Breast epithelium (tissue), 4 donors: ENCODE data around the gene FAM78A. TPM values are rescaled to one million over a fixed set of nuclear protein-coding genes. Genes with fewer than 3 reads are reported as not detected.
"Not testable (repeated sequence)": the region's sequence is repeated elsewhere in the genome, so short reads cannot be mapped to it uniquely, and the experiment has no call there.

Experiments
- DNase-seq, 2 donors: peaks; one replicate each; pipeline ENCODE4 v3.0.0-alpha.2; 2019; ENCODE audit warnings: low spot score in 2 of 2
- H3K27ac ChIP-seq, 2 donors: fragments of 200-600 bp; sonication (generic) in 1 of 2; one replicate each; pipeline ENCODE4 v1.5.1; 2016 to 2019; ENCODE audit warnings: mild to moderate bottlenecking in 1 of 2
- H3K27me3 ChIP-seq, 2 donors: fragments of 200-600 bp; sonication (generic) in 1 of 2; one replicate each; pipeline versions ENCODE4 v1.5.1 to v1.6.0; 2017 to 2019; ENCODE audit warnings: control low read depth in 1 of 2, mild to moderate bottlenecking in 1 of 2
- H3K36me3 ChIP-seq: fragments of 200-600 bp; one replicate; pipeline ENCODE4 v1.5.1; 2019
- H3K4me1 ChIP-seq, 2 donors: fragments of 200-600 bp; sonication (generic); one replicate each; pipeline ENCODE4 v1.5.1; 2016 to 2019; ENCODE audit warnings: control low read depth in 1 of 2
- H3K4me3 ChIP-seq, 3 donors: fragments of 200-600 bp; sonication (generic); 1 replicate in 2 of 3; 2 replicates in 1 of 3; pipeline ENCODE4 v1.5.1; 2016 to 2019; ENCODE audit warnings: mild to moderate bottlenecking in 3 of 3, moderate library complexity in 2 of 3
- H3K9me3 ChIP-seq, 2 donors: fragments of 200-600 bp; sonication (generic) in 1 of 2; one replicate each; pipeline ENCODE4 v1.5.1; 2016 to 2019; ENCODE audit warnings: control low read depth in 1 of 2
- POLR2A ChIP-seq: fragments of 450-650 bp; IDR thresholded peaks from one replicate; pipeline ENCODE4 v1.6.1; 2016; ENCODE audit warnings: antibody characterized with exemption, mild to moderate bottlenecking, moderate library complexity
- POLR2AphosphoS5 ChIP-seq, 3 donors: sonication (generic); formaldehyde crosslinking; IDR thresholded peaks; one replicate each; pipeline ENCODE4 v1.6.1; 2017; ENCODE audit warnings: antibody characterized with exemption in 3 of 3
- intact Hi-C: fragments of 100-400 bp; cut with DNase I; formaldehyde crosslinking; loops from one replicate; pipeline ENCODE4 v1.15.1; 2023; ENCODE audit warnings: low total_unique reads
- total RNA-seq, 3 donors: library from RNA; depleted of rRNA; stranded (reverse); fragments of >200 nt; gene quantifications; one replicate each; pipeline ENCODE4 v1.1.0, GENCODE V29; 2016
- TF ChIP-seq, protein P1 (sequence below), 3 donors: fragments of 450-650 bp; IDR thresholded peaks; one replicate each; pipeline ENCODE4 v1.5.1; 2016 to 2017; ENCODE audit warnings: antibody characterized with exemption in 3 of 3, mild to moderate bottlenecking in 3 of 3, moderate library complexity in 3 of 3

Gene FAM78A
- total RNA-seq, 3 donors from 2014 or later = 1.6 to 3.7 (median 2.5) TPM

DNA sequence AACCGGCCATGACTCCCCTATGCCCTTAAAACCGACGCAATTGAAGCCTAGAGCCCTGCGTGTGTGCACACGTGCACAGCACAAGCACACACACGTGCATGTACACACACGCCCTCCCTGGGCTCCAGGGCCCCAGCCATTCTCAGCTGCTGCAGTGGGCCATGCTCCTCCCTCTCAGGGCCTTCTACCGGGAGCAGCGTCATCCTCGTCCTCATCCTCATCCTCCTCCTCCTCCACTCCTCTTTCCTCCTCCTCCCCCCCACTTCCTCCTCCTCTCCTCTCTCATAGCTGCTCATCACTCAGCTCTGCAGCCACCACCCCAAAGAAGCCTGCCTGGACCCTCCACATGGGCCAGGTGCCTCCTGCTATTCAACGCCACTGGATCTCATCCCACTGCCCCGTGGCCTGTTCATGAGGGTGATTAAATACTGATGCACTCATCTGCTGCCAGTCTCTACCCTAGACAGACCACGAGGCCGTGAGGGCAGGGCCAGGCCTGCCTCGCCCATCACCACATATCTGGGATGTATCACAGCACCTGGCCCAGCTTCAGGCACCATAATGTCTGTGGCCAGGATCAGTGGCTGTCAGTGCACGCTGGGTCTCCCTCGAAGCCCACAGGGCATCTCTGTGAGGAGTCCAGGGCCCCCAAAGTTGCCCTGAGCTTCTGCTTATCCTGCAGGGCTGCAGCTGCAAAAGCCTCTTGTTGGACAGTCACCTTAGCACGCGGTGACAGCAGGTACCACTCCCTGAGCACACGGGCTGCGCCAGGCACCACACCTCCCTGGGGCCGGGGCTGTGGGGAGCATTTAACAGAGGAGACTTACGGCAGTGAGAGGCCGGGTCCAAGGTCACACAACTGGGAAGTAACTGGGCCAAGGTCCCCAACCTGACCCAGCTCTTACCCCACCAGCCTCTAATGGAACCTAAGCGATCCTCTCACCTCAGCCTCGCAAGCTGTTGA, 9.8 kb downstream of the FAM78A start:
- DNase-seq = no peak
- TF ChIP-seq POLR2A = no peak
- no peak for TF ChIP-seq POLR2AphosphoS5 (IDR thresholded peaks at IDR 0.05)
- TF ChIP-seq, protein P1, sequence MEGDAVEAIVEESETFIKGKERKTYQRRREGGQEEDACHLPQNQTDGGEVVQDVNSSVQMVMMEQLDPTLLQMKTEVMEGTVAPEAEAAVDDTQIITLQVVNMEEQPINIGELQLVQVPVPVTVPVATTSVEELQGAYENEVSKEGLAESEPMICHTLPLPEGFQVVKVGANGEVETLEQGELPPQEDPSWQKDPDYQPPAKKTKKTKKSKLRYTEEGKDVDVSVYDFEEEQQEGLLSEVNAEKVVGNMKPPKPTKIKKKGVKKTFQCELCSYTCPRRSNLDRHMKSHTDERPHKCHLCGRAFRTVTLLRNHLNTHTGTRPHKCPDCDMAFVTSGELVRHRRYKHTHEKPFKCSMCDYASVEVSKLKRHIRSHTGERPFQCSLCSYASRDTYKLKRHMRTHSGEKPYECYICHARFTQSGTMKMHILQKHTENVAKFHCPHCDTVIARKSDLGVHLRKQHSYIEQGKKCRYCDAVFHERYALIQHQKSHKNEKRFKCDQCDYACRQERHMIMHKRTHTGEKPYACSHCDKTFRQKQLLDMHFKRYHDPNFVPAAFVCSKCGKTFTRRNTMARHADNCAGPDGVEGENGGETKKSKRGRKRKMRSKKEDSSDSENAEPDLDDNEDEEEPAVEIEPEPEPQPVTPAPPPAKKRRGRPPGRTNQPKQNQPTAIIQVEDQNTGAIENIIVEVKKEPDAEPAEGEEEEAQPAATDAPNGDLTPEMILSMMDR (IDR thresholded peaks at IDR 0.05) = no peak
- no peak overlapping the region for H3K4me3 ChIP-seq
- intact Hi-C loops = no loop called here
- peak overlapping the region in 1 of 2 donors; percentile 32 for H3K27ac ChIP-seq
- no peaks in the 10 kb centered on the region for H3K27me3 ChIP-seq
- no peaks in the 10 kb centered on the region for H3K9me3 ChIP-seq
- no peaks in the 10 kb centered on the region for H3K36me3 ChIP-seq
- H3K4me1 ChIP-seq = no peaks in the 10 kb centered on the region

DNA sequence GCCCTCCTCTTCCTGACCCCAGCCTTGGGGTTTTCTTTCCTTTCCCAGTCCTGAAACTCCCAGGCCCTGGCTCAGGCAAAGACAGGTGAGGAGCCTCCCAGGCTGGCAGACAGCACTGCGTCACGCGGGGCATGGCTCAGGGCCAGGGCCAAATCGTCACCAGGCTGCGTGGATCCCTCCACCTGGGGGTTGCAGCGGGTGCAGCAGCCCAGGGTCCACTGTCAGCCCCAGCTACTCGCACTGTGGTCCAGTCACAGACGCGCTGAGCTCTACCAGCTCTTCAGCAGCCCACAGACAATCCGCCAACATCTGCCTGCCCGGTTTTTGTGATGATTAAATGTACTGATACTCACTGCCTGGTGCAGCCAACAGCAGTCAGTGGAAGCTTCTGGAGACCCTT, 12.1 kb downstream of the FAM78A start:
- Histone ChIP-seq H3K4me3 (no peak overlapping the region), H3K4me1 (no peaks in the 10 kb centered on the region), H3K27me3 (no peaks in the 10 kb centered on the region), H3K27ac (no peak overlapping the region), H3K36me3 (no peaks in the 10 kb centered on the region), H3K9me3 (no peaks in the 10 kb centered on the region)
- intact Hi-C loops = no loop called here
- DNase-seq = no peak
- TF ChIP-seq POLR2AphosphoS5 (IDR thresholded peaks at IDR 0.05) (no peak), POLR2A (no peak)
- TF ChIP-seq, protein P1 (IDR thresholded peaks at IDR 0.05) = no peak

DNA sequence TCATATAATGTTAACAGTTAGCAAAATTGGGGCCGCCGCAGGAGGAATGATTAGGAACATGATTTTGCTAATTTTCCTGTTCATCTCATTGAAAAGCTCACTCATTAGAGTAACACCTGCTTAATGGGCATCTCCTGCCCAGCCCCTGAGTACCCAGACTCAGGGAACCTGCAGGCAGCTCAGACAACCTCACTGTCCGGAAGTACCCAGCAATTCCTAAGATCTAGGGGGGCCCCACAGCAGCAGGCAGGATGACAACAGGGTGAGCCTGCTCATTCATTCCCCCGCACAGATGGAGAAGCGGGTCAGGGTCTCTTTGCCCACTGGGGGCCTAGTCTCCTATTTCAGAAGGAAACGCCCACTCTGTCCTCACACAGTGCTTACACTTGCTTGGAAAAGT, 12.6 kb downstream of the FAM78A start:
- no peak overlapping the region for H3K4me3 ChIP-seq
- no peaks in the 10 kb centered on the region for H3K4me1 ChIP-seq
- DNase-seq = no peak
- intact Hi-C loops = no loop called here
- no peak for TF ChIP-seq POLR2A
- TF ChIP-seq, protein P1 (IDR thresholded peaks at IDR 0.05) = no peak
- TF ChIP-seq POLR2AphosphoS5 (IDR thresholded peaks at IDR 0.05) = no peak
- H3K36me3 ChIP-seq = no peaks in the 10 kb centered on the region
- H3K27ac ChIP-seq = no peak overlapping the region
- no peaks in the 10 kb centered on the region for H3K27me3 ChIP-seq
- no peaks in the 10 kb centered on the region for H3K9me3 ChIP-seq

DNA sequence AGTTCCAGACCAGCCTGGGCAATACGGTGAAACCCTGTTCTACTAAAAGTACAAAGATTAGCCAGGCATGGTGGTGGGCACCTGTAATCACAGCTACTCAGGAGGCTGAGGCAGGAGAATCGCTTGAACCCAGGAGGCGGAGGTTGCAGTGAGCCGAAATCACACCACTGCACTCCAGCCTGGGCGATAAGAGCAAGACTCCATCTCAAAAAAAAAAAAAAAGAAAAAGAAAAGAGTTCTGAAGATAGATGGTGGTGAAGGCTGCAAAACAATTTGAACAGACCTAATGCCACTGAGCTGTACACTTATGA, 13.3 kb downstream of the FAM78A start:
- DNase-seq, H3K27me3 ChIP-seq, H3K4me1 ChIP-seq, intact Hi-C loops, H3K27ac ChIP-seq, H3K9me3 ChIP-seq, H3K4me3 ChIP-seq, H3K36me3 ChIP-seq: not testable (repeated sequence)

DNA sequence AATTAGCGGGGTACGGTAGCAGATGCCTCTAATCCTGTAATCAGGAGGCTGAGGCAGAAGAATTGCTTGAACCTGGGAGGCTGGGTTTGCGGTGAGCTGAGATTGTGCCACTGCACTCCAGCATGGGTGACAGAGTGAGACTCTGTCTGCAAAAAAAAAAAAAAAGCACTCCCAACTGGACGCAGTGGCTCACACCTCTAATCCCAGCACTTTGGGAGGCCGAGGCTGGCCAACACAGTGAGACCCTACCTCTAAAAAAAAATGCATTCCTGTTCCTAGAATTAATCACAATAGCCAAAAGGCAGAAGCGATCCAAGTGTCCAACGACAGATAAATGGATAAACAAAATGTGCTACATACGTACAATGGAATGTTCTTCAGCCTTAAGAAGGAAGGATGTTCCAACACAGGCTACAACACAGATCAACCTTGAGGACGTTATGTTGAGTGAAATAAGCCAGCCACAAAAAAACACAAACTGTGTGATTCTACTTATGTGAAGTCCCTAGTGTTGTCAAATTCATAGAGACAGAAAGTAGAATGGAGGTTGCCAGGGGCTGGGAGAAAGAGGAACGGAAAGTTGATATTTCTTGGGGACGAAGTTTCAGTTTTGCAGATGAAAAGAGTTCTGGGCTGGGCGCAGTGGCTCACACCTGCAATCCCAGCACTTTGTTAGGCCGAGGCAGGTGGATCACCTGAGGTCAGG, 13.8 kb downstream of the FAM78A start:
- Histone ChIP-seq H3K27ac (no peak overlapping the region), H3K27me3 (no peaks in the 10 kb centered on the region), H3K9me3 (no peaks in the 10 kb centered on the region), H3K36me3 (no peaks in the 10 kb centered on the region), H3K4me3 (no peak overlapping the region), H3K4me1 (no peaks in the 10 kb centered on the region)
- DNase-seq = no peak
- intact Hi-C loops = no loop called here
- TF ChIP-seq, protein P1 (IDR thresholded peaks at IDR 0.05) = no peak
- no peak for TF ChIP-seq POLR2AphosphoS5 (IDR thresholded peaks at IDR 0.05)
- no peak for TF ChIP-seq POLR2A
